ENCODE results near the gene ALDH1A3.

GRCh38 chr15:100869151-100869999 is 10.3 kb upstream of the ALDH1A3 start:
- no peak for TF ChIP-seq CTCF (IDR thresholded peaks at IDR 0.05)
- TF ChIP-seq POLR2AphosphoS5 (IDR thresholded peaks at IDR 0.05): no peak
- TF ChIP-seq POLR2A (IDR thresholded peaks at IDR 0.05): no peak
